Stimulated activated CD8-positive, alpha-beta memory T cell treated with anti-CD3 and anti-CD28 coated beads, Interleukin-7, amount 100 ng/mL, for 1 hour (primary cell): ENCODE measurements around the gene MYF6.

Source experiments
- DNase-seq, 2 donors: peaks; one replicate each; pipeline ENCODE4 v3.0.0-alpha.2; 2020; ENCODE audit warnings: low read depth in 2 of 2

MYF6 gene

DNA sequence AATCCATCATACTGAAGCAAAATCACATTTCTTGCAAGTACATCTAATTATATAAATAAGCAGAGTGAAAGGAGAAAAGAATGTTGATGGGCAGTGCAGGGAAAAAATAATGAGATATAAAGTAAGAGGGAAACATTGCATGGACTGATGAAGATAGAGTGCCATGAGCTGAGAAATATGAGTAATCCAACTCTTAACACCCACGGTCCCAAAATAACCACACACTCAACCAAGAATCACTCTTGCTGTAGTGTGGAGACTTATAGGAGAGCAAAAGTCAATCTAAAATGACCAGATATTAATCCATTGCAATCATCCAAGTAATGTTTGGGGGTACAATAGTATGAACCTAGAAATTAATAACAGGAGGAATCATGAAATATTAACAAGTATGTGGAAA is 49.4 kb downstream of the MYF6 start:
- DNase-seq: no peak
